Measurements from ENCODE around the gene ATP8B4.

Gene ATP8B4

DNA sequence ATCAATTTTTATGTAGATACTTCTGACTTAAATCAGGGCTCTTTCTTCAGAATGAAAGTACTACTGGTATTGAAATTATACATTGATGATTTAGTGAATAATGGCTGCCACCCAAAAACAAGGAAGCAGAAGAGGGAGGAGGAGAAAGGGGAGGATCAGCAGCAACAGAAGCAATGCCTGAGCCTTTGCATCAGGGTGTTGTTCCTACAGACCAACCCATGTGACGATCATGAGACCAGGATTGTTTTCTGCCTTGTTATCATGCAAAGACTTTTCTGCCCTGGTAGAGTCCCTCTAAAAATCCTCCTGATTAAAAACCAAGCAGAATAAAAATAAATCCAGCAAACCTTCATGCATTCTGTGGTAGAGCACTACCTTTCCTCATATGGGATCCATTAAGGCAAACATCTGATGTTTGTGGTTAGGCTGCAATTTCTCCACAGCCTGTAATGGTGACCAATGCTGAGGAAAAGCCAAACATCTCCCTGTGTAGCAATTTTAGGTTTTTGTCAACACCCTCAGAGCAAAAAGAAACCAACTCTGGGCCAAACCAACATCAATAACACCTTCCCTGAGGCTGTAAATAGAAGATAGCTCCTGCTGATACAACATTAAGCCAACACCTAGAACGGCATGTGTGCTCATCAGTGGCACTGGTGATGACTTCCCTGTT lies 191.7 kb downstream of the ATP8B4 start:
- no peak for TF ChIP-seq BACH2 (CRISPR knock-in tag; IDR thresholded peaks at IDR 0.05; ENCODE audit: borderline replicate concordance)
- no peak for TF ChIP-seq ZNF70 (CRISPR knock-in tag; IDR thresholded peaks at IDR 0.05)
- no peak for TF ChIP-seq ZFP30 (CRISPR knock-in tag; IDR thresholded peaks at IDR 0.05)
- TF ChIP-seq, protein P1, sequence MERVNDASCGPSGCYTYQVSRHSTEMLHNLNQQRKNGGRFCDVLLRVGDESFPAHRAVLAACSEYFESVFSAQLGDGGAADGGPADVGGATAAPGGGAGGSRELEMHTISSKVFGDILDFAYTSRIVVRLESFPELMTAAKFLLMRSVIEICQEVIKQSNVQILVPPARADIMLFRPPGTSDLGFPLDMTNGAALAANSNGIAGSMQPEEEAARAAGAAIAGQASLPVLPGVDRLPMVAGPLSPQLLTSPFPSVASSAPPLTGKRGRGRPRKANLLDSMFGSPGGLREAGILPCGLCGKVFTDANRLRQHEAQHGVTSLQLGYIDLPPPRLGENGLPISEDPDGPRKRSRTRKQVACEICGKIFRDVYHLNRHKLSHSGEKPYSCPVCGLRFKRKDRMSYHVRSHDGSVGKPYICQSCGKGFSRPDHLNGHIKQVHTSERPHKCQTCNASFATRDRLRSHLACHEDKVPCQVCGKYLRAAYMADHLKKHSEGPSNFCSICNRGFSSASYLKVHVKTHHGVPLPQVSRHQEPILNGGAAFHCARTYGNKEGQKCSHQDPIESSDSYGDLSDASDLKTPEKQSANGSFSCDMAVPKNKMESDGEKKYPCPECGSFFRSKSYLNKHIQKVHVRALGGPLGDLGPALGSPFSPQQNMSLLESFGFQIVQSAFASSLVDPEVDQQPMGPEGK (CRISPR knock-in tag; IDR thresholded peaks at IDR 0.05; ENCODE audit: borderline replicate concordance), result no peak
- TF ChIP-seq ZC3H10 (CRISPR knock-in tag; IDR thresholded peaks at IDR 0.05), result no peak
- no peak for TF ChIP-seq ARNTL (CRISPR knock-in tag; IDR thresholded peaks at IDR 0.05; ENCODE audit: borderline replicate concordance, low read depth)
- no peak for TF ChIP-seq TOX (CRISPR knock-in tag; IDR thresholded peaks at IDR 0.05; ENCODE audit: borderline replicate concordance)
- TF ChIP-seq PPARA (CRISPR knock-in tag; IDR thresholded peaks at IDR 0.05; ENCODE audit: borderline replicate concordance), result no peak
- no peak for TF ChIP-seq RARB (CRISPR knock-in tag; IDR thresholded peaks at IDR 0.05)
- TF ChIP-seq, protein P2, sequence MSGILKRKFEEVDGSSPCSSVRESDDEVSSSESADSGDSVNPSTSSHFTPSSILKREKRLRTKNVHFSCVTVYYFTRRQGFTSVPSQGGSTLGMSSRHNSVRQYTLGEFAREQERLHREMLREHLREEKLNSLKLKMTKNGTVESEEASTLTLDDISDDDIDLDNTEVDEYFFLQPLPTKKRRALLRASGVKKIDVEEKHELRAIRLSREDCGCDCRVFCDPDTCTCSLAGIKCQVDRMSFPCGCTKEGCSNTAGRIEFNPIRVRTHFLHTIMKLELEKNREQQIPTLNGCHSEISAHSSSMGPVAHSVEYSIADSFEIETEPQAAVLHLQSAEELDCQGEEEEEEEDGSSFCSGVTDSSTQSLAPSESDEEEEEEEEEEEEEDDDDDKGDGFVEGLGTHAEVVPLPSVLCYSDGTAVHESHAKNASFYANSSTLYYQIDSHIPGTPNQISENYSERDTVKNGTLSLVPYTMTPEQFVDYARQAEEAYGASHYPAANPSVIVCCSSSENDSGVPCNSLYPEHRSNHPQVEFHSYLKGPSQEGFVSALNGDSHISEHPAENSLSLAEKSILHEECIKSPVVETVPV (CRISPR knock-in tag; IDR thresholded peaks at IDR 0.05), result no peak
- no peak for TF ChIP-seq OSR1 (CRISPR knock-in tag; IDR thresholded peaks at IDR 0.05)
- TF ChIP-seq ZNF8 (CRISPR knock-in tag; IDR thresholded peaks at IDR 0.05), result no peak
- TF ChIP-seq CSDC2 (CRISPR knock-in tag; IDR thresholded peaks at IDR 0.05), result no peak
- TF ChIP-seq ZFP3 (CRISPR knock-in tag; IDR thresholded peaks at IDR 0.05), result no peak
- TF ChIP-seq, protein P3, sequence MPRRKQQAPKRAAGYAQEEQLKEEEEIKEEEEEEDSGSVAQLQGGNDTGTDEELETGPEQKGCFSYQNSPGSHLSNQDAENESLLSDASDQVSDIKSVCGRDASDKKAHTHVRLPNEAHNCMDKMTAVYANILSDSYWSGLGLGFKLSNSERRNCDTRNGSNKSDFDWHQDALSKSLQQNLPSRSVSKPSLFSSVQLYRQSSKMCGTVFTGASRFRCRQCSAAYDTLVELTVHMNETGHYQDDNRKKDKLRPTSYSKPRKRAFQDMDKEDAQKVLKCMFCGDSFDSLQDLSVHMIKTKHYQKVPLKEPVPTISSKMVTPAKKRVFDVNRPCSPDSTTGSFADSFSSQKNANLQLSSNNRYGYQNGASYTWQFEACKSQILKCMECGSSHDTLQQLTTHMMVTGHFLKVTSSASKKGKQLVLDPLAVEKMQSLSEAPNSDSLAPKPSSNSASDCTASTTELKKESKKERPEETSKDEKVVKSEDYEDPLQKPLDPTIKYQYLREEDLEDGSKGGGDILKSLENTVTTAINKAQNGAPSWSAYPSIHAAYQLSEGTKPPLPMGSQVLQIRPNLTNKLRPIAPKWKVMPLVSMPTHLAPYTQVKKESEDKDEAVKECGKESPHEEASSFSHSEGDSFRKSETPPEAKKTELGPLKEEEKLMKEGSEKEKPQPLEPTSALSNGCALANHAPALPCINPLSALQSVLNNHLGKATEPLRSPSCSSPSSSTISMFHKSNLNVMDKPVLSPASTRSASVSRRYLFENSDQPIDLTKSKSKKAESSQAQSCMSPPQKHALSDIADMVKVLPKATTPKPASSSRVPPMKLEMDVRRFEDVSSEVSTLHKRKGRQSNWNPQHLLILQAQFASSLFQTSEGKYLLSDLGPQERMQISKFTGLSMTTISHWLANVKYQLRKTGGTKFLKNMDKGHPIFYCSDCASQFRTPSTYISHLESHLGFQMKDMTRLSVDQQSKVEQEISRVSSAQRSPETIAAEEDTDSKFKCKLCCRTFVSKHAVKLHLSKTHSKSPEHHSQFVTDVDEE (CRISPR knock-in tag; IDR thresholded peaks at IDR 0.05), result no peak
- no peak for TF ChIP-seq TCF4 (CRISPR knock-in tag; IDR thresholded peaks at IDR 0.05; ENCODE audit: borderline replicate concordance)
- no peak for TF ChIP-seq ISL1 (CRISPR knock-in tag; IDR thresholded peaks at IDR 0.05)
- TF ChIP-seq, protein P4, sequence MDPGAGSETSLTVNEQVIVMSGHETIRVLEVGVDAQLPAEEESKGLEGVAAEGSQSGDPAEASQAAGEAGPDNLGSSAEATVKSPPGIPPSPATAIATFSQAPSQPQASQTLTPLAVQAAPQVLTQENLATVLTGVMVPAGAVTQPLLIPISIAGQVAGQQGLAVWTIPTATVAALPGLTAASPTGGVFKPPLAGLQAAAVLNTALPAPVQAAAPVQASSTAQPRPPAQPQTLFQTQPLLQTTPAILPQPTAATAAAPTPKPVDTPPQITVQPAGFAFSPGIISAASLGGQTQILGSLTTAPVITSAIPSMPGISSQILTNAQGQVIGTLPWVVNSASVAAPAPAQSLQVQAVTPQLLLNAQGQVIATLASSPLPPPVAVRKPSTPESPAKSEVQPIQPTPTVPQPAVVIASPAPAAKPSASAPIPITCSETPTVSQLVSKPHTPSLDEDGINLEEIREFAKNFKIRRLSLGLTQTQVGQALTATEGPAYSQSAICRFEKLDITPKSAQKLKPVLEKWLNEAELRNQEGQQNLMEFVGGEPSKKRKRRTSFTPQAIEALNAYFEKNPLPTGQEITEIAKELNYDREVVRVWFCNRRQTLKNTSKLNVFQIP (CRISPR knock-in tag; IDR thresholded peaks at IDR 0.05; ENCODE audit: borderline replicate concordance, low read depth), result no peak
- no peak for TF ChIP-seq SNAI2 (CRISPR knock-in tag; IDR thresholded peaks at IDR 0.05)
- no peak for TF ChIP-seq ESRRG (CRISPR knock-in tag; IDR thresholded peaks at IDR 0.05)
- no peak for ATAC-seq

DNA sequence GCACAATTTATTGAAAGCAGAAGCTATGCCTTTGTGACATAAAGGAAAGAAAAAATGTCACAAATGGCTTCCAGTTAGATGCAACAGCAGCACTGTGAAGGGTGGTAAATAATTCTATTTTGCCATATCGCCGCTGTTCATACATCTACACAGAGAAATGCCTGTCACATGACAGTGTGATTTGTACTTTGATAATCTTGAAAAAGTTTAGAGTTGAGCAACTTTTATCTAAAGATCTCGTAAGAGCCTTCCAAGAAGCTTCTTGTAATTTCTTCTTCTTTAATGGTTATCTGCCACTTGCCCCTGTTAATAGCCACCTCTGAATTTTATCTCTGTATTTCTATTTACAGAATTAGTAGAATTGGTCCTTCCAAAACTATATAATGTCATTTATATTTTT lies 192.3 kb downstream of the ATP8B4 start:
- ATAC-seq, result no peak
- TF ChIP-seq ZFP3 (CRISPR knock-in tag; IDR thresholded peaks at IDR 0.05), result no peak

DNA sequence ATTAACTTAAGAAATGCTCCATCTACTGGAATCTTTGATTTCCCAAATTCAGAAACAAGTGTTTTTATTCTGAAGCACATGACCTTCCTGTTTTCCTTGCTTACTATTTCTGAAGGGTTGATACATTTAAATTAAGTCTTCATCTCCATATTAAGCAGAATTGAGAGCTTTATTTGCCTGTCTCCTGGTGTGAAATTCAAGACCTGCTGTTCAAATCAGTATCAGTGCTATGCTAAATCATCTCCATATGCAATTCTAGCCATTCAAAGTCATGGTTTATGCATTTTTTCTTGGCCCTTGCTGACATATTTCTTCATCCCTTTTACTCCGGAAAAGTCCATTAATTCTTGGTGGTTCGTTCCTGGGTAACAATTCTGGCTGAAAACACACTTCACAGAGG lies 195.4 kb downstream of the ATP8B4 start:
- TF ChIP-seq TOX (CRISPR knock-in tag; IDR thresholded peaks at IDR 0.05; ENCODE audit: borderline replicate concordance) (no peak), RARB (CRISPR knock-in tag; IDR thresholded peaks at IDR 0.05) (no peak), PPARA (CRISPR knock-in tag; IDR thresholded peaks at IDR 0.05; ENCODE audit: borderline replicate concordance) (no peak)
- TF ChIP-seq, protein P1 (CRISPR knock-in tag; IDR thresholded peaks at IDR 0.05; ENCODE audit: borderline replicate concordance), result no peak
- ATAC-seq, result no peak
